Activated T-cell treated with anti-CD3 and anti-CD28 coated beads, Interleukin-2, amount 50 U/mL, for 72 hours (primary cell): Measurements from ENCODE around the gene EFCAB6. TPM values are rescaled to one million over a fixed set of nuclear protein-coding genes. Genes with fewer than 3 reads are reported as not detected.
"Not testable (repeated sequence)": the region's sequence is repeated elsewhere in the genome, so short reads cannot be mapped to it uniquely, and the experiment has no call there.

Source experiments
- ATAC-seq, 2 donors: fragments of 150-1000 bp; cut with Tn5 transposase; replicated peaks in 1 of 2; 2 replicates each; pipeline ENCODE4 v1.10.0; 2021; ENCODE audit warnings: moderate library complexity in 2 of 2, mild to moderate bottlenecking in 1 of 2
- DNase-seq, 2 donors: peaks; one replicate each; pipeline ENCODE4 v3.0.0; 2021 to 2022; ENCODE audit warnings: mixed read lengths in 1 of 2
- H3K27ac Mint-ChIP-seq: one replicate; pipeline ENCODE4 v1.8.0; 2022; ENCODE audit warnings: mild to moderate bottlenecking, moderate library complexity, mixed read lengths
- H3K27me3 Mint-ChIP-seq: one replicate; pipeline ENCODE4 v1.8.0; 2022; ENCODE audit warnings: low read depth, mixed read lengths
- H3K36me3 Mint-ChIP-seq, 2 donors: one replicate each; pipeline ENCODE4 v1.8.0; 2022; ENCODE audit warnings: mixed read lengths in 2 of 2, mild to moderate bottlenecking in 1 of 2; ENCODE audit not compliant: insufficient read depth in 2 of 2
- H3K4me1 Mint-ChIP-seq: one replicate; pipeline ENCODE4 v1.8.0; 2022; ENCODE audit warnings: low read depth, mixed read lengths
- H3K4me3 Mint-ChIP-seq, 2 donors: one replicate each; pipeline ENCODE4 v1.8.0; 2022; ENCODE audit warnings: mild to moderate bottlenecking in 2 of 2, mixed read lengths in 2 of 2, moderate library complexity in 2 of 2
- H3K9me3 Mint-ChIP-seq, 2 donors: one replicate each; pipeline ENCODE4 v1.8.0; 2022; ENCODE audit warnings: mixed read lengths in 2 of 2
- total RNA-seq, 2 donors: library from RNA; stranded (reverse); gene quantifications; one replicate each; pipeline ENCODE4 v1.2.3, GENCODE V29; 2022

Gene EFCAB6
- total RNA-seq, 2 donors from 2014 or later, result 0.19 to 0.70 TPM

DNA sequence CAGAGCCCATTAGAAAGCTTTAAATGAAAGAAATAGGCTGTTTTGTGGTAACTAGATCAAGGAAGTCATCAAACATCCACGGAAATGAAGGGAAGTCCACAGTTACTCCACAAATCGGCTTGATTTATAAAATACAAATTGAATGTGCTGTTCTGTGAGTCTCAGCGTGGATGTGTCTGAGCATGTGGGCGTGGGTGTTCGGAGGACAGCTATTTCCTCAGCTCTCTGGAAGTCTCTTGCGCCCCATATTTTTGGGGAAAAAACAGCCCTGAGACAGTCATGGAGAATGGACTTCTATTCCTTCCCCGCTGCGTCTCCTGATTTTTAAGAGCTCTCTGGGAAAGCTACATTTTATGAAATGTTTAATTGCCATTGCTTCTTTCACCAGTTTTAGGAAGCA, 144.4 kb downstream of the EFCAB6 start:
- Mint-ChIP-seq H3K27me3 (no peaks in the 10 kb centered on the region), H3K4me1 (no peaks in the 10 kb centered on the region), H3K36me3 (no peaks in the 10 kb centered on the region), H3K27ac (no peak overlapping the region), H3K4me3 (no peak overlapping the region), H3K9me3 (no peaks in the 10 kb centered on the region)
- ATAC-seq, result no peak
- DNase-seq, result no peak

DNA sequence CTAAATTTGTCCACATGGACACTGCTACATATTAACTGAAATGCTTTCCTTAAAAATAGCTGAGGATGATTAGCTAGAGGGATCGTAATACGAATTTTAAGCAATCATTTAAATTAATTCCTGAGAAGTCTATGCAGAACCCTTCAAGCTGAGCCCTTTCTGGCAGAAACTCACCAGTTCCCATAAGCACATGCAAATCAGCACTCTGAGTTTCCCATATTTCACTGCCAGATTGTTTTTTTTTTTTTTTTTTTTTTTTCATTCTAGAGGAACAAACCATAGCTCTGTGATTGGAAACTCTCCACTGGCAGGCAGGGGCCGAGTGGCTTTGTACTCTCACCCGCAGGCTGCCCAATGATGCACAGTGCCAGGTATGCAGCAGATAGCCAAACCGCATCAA, 145.6 kb downstream of the EFCAB6 start:
- no peak overlapping the region for H3K4me3 Mint-ChIP-seq

DNA sequence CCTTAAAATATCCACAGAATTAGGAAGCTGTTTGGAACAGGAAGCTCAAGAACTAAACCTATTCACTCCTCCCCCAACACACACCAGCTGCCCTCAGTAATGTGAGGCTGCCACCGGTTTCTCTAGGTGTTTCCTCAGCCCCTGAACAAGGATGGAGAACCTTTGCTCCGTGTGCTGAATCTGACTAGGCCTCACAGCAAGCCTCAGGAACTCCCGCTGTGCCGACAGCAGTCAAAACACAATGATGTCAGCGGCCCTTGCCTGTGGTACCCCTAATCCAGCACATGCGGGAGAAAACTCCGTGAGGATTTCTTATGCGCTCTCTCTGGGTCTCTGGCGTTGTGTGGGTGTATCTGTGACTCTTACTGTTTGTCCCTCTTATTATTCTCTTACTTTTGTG, 153.3 kb downstream of the EFCAB6 start:
- ATAC-seq, result no peak
- no peaks in the 10 kb centered on the region for H3K9me3 Mint-ChIP-seq
- H3K4me1 Mint-ChIP-seq, result no peaks in the 10 kb centered on the region
- no peaks in the 10 kb centered on the region for H3K36me3 Mint-ChIP-seq
- no peak overlapping the region for H3K4me3 Mint-ChIP-seq
- H3K27ac Mint-ChIP-seq, result no peak overlapping the region
- H3K27me3 Mint-ChIP-seq, result no peaks in the 10 kb centered on the region
- DNase-seq, result no peak

More for the DNA sequence above, 145.6 kb downstream of the EFCAB6 start:
- no peak for ATAC-seq
- H3K27me3 Mint-ChIP-seq, result no peaks in the 10 kb centered on the region
- no peaks in the 10 kb centered on the region for H3K36me3 Mint-ChIP-seq
- H3K27ac Mint-ChIP-seq, result no peak overlapping the region
- no peaks in the 10 kb centered on the region for H3K9me3 Mint-ChIP-seq
- no peak for DNase-seq
- no peaks in the 10 kb centered on the region for H3K4me1 Mint-ChIP-seq

DNA sequence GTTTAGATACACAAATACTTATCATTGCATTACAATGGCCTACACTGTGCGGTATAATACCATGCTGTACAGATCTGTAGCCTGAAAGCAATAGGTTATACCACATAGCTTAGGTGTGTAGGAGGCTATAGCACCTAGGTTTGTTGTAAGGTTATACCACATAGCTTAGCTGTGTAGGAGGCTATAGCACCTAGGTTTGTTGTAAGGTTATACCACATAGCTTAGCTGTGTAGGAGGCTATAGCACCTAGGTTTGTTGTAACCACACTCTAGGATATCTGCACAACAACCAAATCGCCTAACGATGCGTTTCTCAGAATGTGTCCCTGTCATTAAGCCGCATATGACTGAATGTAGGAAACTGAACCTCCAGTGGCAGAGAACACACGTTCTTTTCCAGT, 155.5 kb downstream of the EFCAB6 start:
- peak; percentile 32 to 80 for ATAC-seq
- not testable (repeated sequence) for H3K9me3 Mint-ChIP-seq, H3K4me3 Mint-ChIP-seq, H3K36me3 Mint-ChIP-seq, H3K4me1 Mint-ChIP-seq, DNase-seq, H3K27me3 Mint-ChIP-seq, H3K27ac Mint-ChIP-seq

DNA sequence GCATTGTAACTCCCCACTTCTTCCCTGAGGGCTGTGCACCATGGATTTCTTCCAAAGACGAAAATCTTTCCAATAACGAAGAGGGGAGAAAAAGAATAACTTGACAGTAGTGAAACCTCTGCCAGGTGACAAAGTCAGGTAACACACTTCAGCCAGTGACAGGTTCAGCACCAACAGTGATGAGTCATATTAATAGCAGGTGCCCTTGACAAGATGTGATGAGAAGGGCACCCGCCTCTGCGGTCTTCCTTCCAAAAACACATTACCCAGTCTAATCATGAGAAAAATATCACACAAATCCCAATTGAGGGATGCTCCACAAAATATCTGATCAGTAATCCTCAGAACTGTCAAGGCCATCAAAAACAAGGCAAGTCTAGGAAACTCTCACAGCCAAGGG, 157.8 kb downstream of the EFCAB6 start:
- Mint-ChIP-seq H3K27ac (no peak overlapping the region), H3K4me3 (no peak overlapping the region), H3K27me3 (peaks cover 8% of the 10 kb centered on the region), H3K36me3 (peaks cover 0 to 2% of the 10 kb centered on the region in 2 donors), H3K4me1 (no peaks in the 10 kb centered on the region), H3K9me3 (peaks cover 4 to 5% of the 10 kb centered on the region in 2 donors)
- ATAC-seq (no peak), DNase-seq (no peak)

DNA sequence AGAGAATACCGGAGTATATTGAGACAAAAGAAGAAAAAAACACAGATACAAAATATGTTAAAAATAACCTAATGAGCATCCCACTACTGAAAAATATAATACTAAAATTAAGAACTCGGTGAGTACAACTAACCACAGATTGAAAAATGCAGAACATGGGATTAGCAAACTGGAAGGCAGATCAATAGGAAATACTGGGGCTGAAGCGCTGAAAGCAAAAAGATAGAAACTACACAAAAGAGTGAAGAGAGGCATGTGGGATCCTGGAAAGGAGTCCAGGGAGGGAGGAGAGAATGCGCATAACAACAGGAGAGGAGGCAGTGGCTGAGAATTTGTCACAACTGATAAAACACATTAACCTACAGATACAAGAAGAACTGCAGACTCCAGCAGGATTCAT, 159.3 kb downstream of the EFCAB6 start:
- Mint-ChIP-seq H3K4me3 (no peak overlapping the region), H3K9me3 (peaks cover 4 to 5% of the 10 kb centered on the region in 2 donors), H3K4me1 (no peaks in the 10 kb centered on the region), H3K27ac (no peak overlapping the region), H3K27me3 (peaks cover 8% of the 10 kb centered on the region), H3K36me3 (peaks cover 0 to 2% of the 10 kb centered on the region in 2 donors)
- DNase-seq (no peak), ATAC-seq (no peak)

DNA sequence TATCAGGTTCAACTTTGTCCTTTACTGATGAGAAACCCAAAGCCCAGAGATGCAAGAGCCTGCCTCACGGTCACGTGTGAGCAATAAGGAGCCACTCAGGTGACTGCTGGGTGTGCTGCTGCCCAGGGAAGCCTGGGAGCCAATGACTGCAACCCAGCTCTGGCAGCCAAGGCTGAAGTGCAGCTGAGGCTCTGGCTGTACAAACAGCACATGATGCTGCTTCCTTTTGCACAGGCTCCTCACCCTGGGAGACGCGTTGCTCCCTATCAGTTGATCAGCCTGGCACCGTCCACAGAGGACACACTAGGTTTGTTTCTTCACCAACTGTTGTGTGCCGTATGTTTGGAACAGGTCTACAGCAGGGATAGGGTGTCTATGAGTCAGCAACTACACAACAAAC, 168.7 kb downstream of the EFCAB6 start:
- no peak overlapping the region for H3K4me3 Mint-ChIP-seq
- peaks cover 6 to 8% of the 10 kb centered on the region in 2 donors for H3K36me3 Mint-ChIP-seq
- no peak overlapping the region for H3K27ac Mint-ChIP-seq
- ATAC-seq (no peak), DNase-seq (no peak)
- H3K27me3 Mint-ChIP-seq, result peaks cover 6% of the 10 kb centered on the region
- no peaks in the 10 kb centered on the region for H3K4me1 Mint-ChIP-seq
- H3K9me3 Mint-ChIP-seq, result peaks cover 7 to 9% of the 10 kb centered on the region in 2 donors

DNA sequence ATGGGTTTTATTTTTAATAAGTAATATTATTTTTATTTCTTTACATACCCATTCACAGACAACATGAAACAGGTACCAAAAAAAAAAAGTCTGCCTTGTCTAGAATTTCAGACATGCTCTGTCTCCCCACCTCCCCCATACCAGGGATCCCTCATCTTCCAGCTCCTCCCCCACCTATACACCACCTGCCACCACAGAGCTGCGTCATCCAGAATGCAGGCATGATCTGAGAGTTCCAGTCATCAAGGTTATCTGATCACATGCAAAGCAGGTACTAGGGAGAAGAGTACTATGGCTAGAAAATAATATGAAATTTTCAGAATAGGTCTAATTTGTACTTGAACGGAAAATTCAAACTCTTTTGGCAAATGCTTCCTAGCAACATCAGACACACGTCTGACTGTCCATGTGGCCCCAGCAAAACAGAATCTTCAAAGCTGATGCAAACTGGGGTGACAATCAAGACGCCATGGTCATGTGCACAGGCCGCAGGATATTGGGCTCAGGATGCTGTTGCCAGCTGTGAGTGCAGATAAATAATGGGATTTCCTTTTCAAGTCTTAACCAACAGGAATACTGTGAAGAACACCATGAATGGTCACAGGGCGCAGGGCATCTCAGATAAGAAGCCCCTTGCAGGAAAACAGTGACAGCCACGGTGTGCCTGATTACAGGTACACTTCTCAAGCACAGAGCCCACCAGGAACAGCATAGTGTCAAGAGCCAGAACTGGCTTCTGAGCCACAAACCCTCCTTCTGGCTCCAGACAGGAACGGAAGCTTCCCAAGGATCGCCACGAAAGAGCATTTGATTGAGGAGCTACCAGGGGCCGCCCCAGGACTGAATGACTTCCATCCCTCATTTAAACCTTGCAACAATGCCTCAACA, 169.5 kb downstream of the EFCAB6 start:
- Mint-ChIP-seq H3K4me1 (no peaks in the 10 kb centered on the region), H3K9me3 (peaks cover 7 to 9% of the 10 kb centered on the region in 2 donors), H3K4me3 (no peak overlapping the region), H3K27me3 (peaks cover 4% of the 10 kb centered on the region), H3K27ac (no peak overlapping the region), H3K36me3 (peaks cover 6 to 8% of the 10 kb centered on the region in 2 donors)
- DNase-seq (no peak), ATAC-seq (no peak)

DNA sequence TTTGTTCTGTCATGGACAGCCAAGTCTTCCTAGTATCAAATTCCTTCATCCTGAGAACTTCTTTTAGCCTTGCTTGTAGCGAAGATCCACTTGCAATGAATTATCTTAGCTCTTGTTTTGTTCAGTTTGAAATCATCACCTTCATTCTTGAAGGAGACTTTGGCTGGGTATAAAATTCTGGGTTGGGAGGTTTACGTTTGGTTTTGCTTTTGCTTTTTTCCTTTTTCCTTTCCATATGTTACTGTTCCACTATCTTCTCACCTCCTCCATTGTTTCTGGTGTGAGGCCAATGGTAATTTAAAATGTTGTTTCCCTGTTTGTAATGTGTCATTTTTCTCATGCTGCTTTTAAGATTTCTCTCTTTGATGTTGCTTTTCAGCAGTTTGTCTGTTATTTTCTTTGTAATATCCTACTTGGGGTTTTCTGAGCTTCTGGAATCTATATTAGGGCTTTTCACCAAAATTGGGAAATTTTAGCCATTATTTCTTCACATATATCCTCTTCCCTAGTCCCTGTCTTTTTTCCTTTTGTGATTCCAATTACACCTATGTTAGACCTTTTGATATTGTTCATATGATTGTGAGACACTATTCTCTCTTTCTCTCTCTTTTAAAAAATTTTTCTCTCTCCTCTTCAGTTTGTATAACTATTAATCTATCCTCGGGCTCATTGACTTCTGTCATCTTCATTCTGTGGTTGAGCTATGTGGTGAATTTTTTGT, 172.7 kb downstream of the EFCAB6 start:
- Mint-ChIP-seq H3K4me3 (no peak overlapping the region), H3K36me3 (peaks cover 6 to 8% of the 10 kb centered on the region in 2 donors), H3K4me1 (no peaks in the 10 kb centered on the region), H3K27me3 (no peaks in the 10 kb centered on the region), H3K9me3 (peaks cover 7 to 9% of the 10 kb centered on the region in 2 donors), H3K27ac (no peak overlapping the region)
- DNase-seq (no peak), ATAC-seq (no peak)

DNA sequence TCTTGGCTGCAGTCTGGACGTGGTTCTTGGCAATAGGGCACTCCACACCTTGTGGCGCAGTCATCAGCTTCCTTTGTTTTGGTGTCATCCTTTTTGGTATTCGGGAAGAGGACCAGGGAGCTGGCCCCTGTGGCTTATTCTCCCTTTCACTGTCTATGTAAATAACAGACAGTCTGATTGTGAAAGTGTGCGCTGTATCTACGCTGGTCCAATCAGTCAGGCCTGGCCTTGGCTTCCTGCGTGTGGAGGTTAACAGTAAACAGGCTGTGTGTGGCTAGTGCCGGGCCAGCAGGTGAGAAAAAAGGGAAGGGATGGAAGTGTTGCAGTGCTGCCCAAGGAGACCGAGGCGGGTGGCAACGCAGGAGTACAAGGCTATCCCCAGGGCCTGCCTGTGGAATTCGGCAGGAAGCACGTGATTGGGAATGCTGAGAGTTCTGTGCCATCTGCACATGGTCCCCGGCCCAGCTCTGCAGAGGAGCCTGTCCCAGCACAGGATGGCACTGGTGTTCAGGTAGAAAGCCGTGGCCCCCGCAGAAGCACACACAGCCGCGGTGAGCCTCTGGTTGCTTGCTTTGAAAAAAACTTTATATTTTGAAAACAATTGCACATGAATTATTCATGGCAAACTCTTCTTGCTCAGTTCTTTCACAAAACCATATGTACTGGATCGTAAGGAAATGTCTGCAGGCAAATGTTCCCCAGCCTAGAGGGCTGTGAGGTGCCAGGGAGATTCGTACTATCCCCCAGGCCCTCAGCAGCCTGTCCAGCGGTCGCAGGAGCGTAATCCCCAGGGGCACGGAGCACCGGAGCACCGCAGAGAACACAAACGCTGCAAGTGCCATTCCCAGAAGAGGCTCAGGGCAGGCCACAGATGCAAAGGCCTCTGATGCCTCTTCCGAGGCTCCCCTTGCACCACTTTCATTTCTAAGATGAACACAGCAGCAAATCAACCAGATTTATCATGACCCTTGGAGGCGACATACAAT, 174.5 kb downstream of the EFCAB6 start:
- peaks cover 7 to 9% of the 10 kb centered on the region in 2 donors for H3K9me3 Mint-ChIP-seq
- peaks cover 6 to 8% of the 10 kb centered on the region in 2 donors for H3K36me3 Mint-ChIP-seq
- ATAC-seq (no peak), DNase-seq (no peak)
- no peaks in the 10 kb centered on the region for H3K4me1 Mint-ChIP-seq
- no peaks in the 10 kb centered on the region for H3K27me3 Mint-ChIP-seq
- no peak overlapping the region for H3K4me3 Mint-ChIP-seq
- H3K27ac Mint-ChIP-seq, result no peak overlapping the region

DNA sequence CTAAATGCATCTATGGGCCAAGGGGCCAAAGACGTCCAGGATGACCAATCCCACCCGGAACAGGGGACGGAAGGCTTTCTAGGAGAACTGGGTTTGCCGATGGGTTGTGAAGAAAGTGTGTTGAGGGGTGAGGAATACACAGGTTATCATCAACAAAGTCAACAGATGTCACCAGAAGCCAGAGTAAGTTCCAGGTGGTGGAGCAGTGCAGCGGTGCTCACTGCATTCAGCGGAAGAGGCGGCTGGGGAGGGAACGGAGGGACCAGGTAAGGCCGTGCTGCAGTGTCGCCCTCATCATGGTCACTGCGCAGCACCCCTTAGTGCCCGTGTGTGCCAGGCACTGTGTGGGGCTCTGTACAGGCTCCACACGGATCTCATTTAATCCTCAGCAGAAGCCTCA, 176.0 kb downstream of the EFCAB6 start:
- no peak overlapping the region for H3K27ac Mint-ChIP-seq
- no peaks in the 10 kb centered on the region for H3K27me3 Mint-ChIP-seq
- H3K36me3 Mint-ChIP-seq, result peaks cover 6 to 8% of the 10 kb centered on the region in 2 donors
- H3K4me3 Mint-ChIP-seq, result no peak overlapping the region
- peaks cover 7 to 9% of the 10 kb centered on the region in 2 donors for H3K9me3 Mint-ChIP-seq
- H3K4me1 Mint-ChIP-seq, result no peaks in the 10 kb centered on the region
- no peak for ATAC-seq
- DNase-seq, result no peak

DNA sequence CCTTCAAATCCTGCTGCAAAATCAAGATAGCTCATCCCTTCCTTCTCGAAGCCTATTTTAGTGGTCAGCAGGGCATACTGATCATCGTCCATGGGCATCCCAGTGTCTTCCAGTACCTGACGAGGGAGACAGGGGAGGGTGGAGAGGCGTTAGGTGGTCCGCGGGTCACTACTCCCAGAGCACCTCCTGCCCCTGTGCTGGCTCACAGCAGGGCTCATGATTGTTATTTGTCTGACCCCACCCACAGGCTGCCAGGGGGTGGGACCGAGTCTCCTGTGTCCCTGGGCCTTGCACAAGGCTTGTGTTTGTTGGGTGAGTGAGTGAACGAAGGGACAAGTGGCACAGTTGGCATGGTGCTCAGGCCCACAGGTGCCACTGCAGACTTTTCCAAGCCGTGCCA, 177.0 kb downstream of the EFCAB6 start:
- no peaks in the 10 kb centered on the region for H3K4me1 Mint-ChIP-seq
- ATAC-seq, result no peak
- H3K9me3 Mint-ChIP-seq, result peaks cover 7% of the 10 kb centered on the region in 2 donors
- no peak overlapping the region for H3K4me3 Mint-ChIP-seq
- no peaks in the 10 kb centered on the region for H3K27me3 Mint-ChIP-seq
- H3K27ac Mint-ChIP-seq, result no peak overlapping the region
- no peak for DNase-seq
- H3K36me3 Mint-ChIP-seq, result peaks cover 6 to 8% of the 10 kb centered on the region in 2 donors
